ENCODE measurements around the gene ZNF474. TPM values are rescaled to one million over a fixed set of nuclear protein-coding genes. Genes with fewer than 3 reads are reported as not detected.

ZNF474 gene
- total RNA-seq, 2 donors from 2014 or later = 1.7 TPM; not detected in 1

- 43% methylated on average over 2 of the region's 2 CpGs for WGBS
- no peaks in the 10 kb centered on the region for H3K36me3 ChIP-seq
Observed at GRCh38 chr5:122114501-122114900, 14.8 kb upstream of the ZNF474 start.

GRCh38 chr5:122118356-122118948 is 10.9 kb upstream of the ZNF474 start:
- no peaks in the 10 kb centered on the region for H3K4me1 ChIP-seq (replicated peaks)
- no peaks in the 10 kb centered on the region for H3K9me3 ChIP-seq
- no peak for TF ChIP-seq POLR2A (IDR thresholded peaks at IDR 0.05)
- no peak for TF ChIP-seq CTCF (IDR thresholded peaks at IDR 0.05)
- no peak for TF ChIP-seq POLR2AphosphoS5 (IDR thresholded peaks at IDR 0.05)
- no peaks in the 10 kb centered on the region for H3K36me3 ChIP-seq
- no peak overlapping the region for H3K27ac ChIP-seq
- 88% methylated on average over 1 of the region's 1 CpG for whole genome bisulfite sequencing
- no peaks in the 10 kb centered on the region for H3K27me3 ChIP-seq (replicated peaks; ENCODE audit: insufficient read depth)
- no peak for DNase-seq (ENCODE audit: low spot score)
- intact Hi-C loops (cut with DNase I) = no loop called here
- no peak overlapping the region for H3K4me3 ChIP-seq

More at GRCh38 chr5:122114501-122114900, 14.8 kb upstream of the ZNF474 start:
- Histone ChIP-seq H3K9me3 (no peaks in the 10 kb centered on the region), H3K4me1 (replicated peaks) (no peaks in the 10 kb centered on the region), H3K27ac (no peak overlapping the region), H3K4me3 (no peak overlapping the region), H3K27me3 (replicated peaks; ENCODE audit: insufficient read depth) (no peaks in the 10 kb centered on the region)
- no peak for DNase-seq (ENCODE audit: low spot score)
- no peak for TF ChIP-seq POLR2A (IDR thresholded peaks at IDR 0.05)
- no peak for TF ChIP-seq CTCF (IDR thresholded peaks at IDR 0.05)
- TF ChIP-seq POLR2AphosphoS5 (IDR thresholded peaks at IDR 0.05) = no peak
- intact Hi-C loops (cut with DNase I) = no loop called here

DNA sequence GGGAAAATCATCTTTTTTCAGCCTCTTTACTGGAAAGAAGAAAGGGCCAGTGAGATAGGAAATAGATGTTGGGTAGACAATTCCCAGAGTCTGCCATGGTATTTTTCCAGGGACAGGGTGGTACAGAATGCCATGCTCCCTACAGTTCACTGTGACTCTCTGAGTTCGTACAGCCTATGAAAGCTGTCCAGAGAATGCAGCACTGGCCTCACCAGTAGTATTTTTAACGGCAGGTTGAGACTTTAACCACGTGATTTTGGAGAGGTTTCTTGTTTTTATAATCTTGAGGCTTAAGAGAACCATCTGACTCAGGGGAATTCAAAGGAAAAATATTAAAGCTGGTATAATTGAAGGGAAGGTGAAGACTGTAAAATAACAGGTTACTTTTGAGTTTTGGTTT is 10.1 kb upstream of the ZNF474 start:
- no peak for DNase-seq (ENCODE audit: low spot score)
- WGBS = 67% methylated on average over 3 of the region's 3 CpGs
- TF ChIP-seq POLR2AphosphoS5 (IDR thresholded peaks at IDR 0.05) = no peak
- no peak for TF ChIP-seq CTCF (IDR thresholded peaks at IDR 0.05)
- no peak for TF ChIP-seq POLR2A (IDR thresholded peaks at IDR 0.05)
- Histone ChIP-seq H3K4me3 (no peak overlapping the region), H3K9me3 (no peaks in the 10 kb centered on the region), H3K36me3 (no peaks in the 10 kb centered on the region), H3K27me3 (replicated peaks; ENCODE audit: insufficient read depth) (no peaks in the 10 kb centered on the region), H3K4me1 (replicated peaks) (no peaks in the 10 kb centered on the region), H3K27ac (no peak overlapping the region)
- intact Hi-C loops (cut with DNase I) = no loop called here

DNA sequence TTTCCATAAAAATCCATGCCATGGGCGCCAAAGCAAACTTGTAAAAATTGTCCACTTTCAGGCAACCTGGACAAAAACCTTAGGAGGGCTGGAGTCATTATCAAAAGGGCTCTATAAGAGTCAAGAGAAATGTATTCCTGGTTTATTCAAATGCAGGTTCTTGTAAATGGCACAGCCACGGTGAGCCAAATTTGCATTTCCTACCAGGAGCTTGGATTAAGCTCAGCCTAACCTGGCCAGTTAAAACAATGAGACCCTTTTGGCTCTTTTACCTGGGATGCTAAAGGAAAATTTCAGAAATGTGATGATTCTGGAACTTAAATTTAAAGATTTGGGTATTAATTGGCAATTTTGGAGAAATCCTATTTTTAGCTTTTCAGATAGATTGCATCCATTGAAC is 8.9 kb upstream of the ZNF474 start:
- TF ChIP-seq POLR2A (IDR thresholded peaks at IDR 0.05) (no peak), CTCF (IDR thresholded peaks at IDR 0.05) (no peak), POLR2AphosphoS5 (IDR thresholded peaks at IDR 0.05) (no peak)
- DNase-seq (ENCODE audit: low spot score) = no peak
- Histone ChIP-seq H3K9me3 (no peaks in the 10 kb centered on the region), H3K4me1 (replicated peaks) (no peaks in the 10 kb centered on the region), H3K27ac (no peak overlapping the region), H3K4me3 (no peak overlapping the region), H3K27me3 (replicated peaks; ENCODE audit: insufficient read depth) (no peaks in the 10 kb centered on the region), H3K36me3 (no peaks in the 10 kb centered on the region)
- 71% methylated on average over 2 of the region's 2 CpGs for WGBS
- intact Hi-C loops (cut with DNase I) = no loop called here

GRCh38 chr5:122120957-122121356 is 8.4 kb upstream of the ZNF474 start:
- no peaks in the 10 kb centered on the region for H3K9me3 ChIP-seq
- H3K4me3 ChIP-seq = no peak overlapping the region
- no peak overlapping the region for H3K27ac ChIP-seq
- H3K36me3 ChIP-seq = no peaks in the 10 kb centered on the region
- H3K27me3 ChIP-seq (replicated peaks; ENCODE audit: insufficient read depth) = no peaks in the 10 kb centered on the region
- intact Hi-C loops (cut with DNase I) = no loop called here
- H3K4me1 ChIP-seq (replicated peaks) = no peaks in the 10 kb centered on the region
- WGBS = 82% methylated on average over 2 of the region's 2 CpGs
- TF ChIP-seq CTCF (IDR thresholded peaks at IDR 0.05) = no peak
- no peak for TF ChIP-seq POLR2AphosphoS5 (IDR thresholded peaks at IDR 0.05)
- no peak for TF ChIP-seq POLR2A (IDR thresholded peaks at IDR 0.05)
- no peak for DNase-seq (ENCODE audit: low spot score)

All from prostate gland (tissue), 2 donors.